SK-N-MC (cell line): ENCODE data around the gene TOR3A.

ENCODE experiments used
- EZH2 ChIP-seq: fragments of 200-600 bp; sonication (generic); IDR thresholded peaks from one replicate; pipeline ENCODE4 v1.6.1; 2017; ENCODE audit warnings: antibody characterized with exemption
- FOXP2 ChIP-seq: optimal IDR thresholded peaks from 2 replicates; pipeline ENCODE3; 2011; ENCODE audit warnings: mild to moderate bottlenecking, moderate library complexity; ENCODE audit not compliant: insufficient read depth; ENCODE audit errors: extremely low read length, control extremely low read depth
- POLR2AphosphoS5 ChIP-seq: IDR thresholded peaks from 2 replicates; pipeline ENCODE4 v1.6.1; 2012; ENCODE audit warnings: mild to moderate bottlenecking, low read depth, low read length, borderline replicate concordance

- no peak for TF ChIP-seq POLR2AphosphoS5
- TF ChIP-seq EZH2 = no peak
- TF ChIP-seq FOXP2 = no peak
Observed at GRCh38 chr1:179107706-179108629, 26.1 kb downstream of the TOR3A start.
